Esophagus muscularis mucosa (tissue), 4 donors: Measurements from ENCODE around the gene SOX15.

Experiments
- CTCF ChIP-seq, 3 experiments: fragments of 200-600 bp in 2 of 3; fragments of 450-650 bp in 1 of 3; sonication (generic) in 2 of 3; IDR thresholded peaks; one replicate each; pipeline ENCODE4 v1.5.1; 2017 to 2019; ENCODE audit warnings: antibody characterized with exemption in 3 of 3, mild to moderate bottlenecking in 2 of 3, moderate library complexity in 1 of 3
- EP300 ChIP-seq: sonication (generic); formaldehyde crosslinking; IDR thresholded peaks from one replicate; pipeline ENCODE4 v1.6.1; 2017; ENCODE audit warnings: antibody characterized with exemption
- POLR2A ChIP-seq: fragments of 450-650 bp; IDR thresholded peaks from one replicate; pipeline ENCODE4 v1.6.1; 2017; ENCODE audit warnings: antibody characterized with exemption, moderate library complexity, mild to moderate bottlenecking, low read depth
- POLR2AphosphoS5 ChIP-seq, 2 donors: sonication (generic); formaldehyde crosslinking; IDR thresholded peaks; one replicate each; pipeline ENCODE4 v1.6.1; 2017; ENCODE audit warnings: antibody characterized with exemption in 2 of 2

GRCh38 chr17:7582396-7583252 lies 7.3 kb downstream of the SOX15 start:
- no peak for TF ChIP-seq CTCF (IDR thresholded peaks at IDR 0.05)
- TF ChIP-seq POLR2AphosphoS5 (IDR thresholded peaks at IDR 0.05), result no peak
- TF ChIP-seq POLR2A, result no peak
- no peak for TF ChIP-seq EP300
